GM18508 (cell line): Measurements from ENCODE around the gene SLC22A15.
"Not testable (repeated sequence)": the region's sequence is repeated elsewhere in the genome, so short reads cannot be mapped to it uniquely, and the experiment has no call there.

Experiments used
- ATAC-seq: cut with Tn5 transposase; IDR thresholded peaks from one replicate; pipeline ENCODE4 v1.9.1; 2021; ENCODE audit warnings: moderate number of reproducible peaks; ENCODE audit not compliant: insufficient read depth, unreplicated experiment

The SLC22A15 gene

DNA sequence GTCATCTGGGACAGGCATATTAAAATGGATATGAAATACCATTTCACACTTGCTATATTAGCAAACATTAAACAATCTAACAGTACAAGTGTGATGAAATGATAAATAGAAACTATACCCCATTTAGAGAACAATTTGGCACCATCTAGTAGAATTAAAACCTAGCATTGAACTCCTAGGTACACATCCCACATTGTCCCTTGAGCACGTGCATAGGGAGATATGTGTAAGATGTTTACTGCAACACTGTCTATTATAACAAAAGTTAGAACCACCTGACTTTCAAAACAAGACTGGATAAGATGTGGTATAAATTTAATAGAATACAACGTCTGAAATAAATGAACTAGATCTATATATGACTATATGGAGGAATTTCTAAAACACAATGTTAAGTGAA, 3.8 kb downstream of the SLC22A15 start:
- no peak for ATAC-seq

DNA sequence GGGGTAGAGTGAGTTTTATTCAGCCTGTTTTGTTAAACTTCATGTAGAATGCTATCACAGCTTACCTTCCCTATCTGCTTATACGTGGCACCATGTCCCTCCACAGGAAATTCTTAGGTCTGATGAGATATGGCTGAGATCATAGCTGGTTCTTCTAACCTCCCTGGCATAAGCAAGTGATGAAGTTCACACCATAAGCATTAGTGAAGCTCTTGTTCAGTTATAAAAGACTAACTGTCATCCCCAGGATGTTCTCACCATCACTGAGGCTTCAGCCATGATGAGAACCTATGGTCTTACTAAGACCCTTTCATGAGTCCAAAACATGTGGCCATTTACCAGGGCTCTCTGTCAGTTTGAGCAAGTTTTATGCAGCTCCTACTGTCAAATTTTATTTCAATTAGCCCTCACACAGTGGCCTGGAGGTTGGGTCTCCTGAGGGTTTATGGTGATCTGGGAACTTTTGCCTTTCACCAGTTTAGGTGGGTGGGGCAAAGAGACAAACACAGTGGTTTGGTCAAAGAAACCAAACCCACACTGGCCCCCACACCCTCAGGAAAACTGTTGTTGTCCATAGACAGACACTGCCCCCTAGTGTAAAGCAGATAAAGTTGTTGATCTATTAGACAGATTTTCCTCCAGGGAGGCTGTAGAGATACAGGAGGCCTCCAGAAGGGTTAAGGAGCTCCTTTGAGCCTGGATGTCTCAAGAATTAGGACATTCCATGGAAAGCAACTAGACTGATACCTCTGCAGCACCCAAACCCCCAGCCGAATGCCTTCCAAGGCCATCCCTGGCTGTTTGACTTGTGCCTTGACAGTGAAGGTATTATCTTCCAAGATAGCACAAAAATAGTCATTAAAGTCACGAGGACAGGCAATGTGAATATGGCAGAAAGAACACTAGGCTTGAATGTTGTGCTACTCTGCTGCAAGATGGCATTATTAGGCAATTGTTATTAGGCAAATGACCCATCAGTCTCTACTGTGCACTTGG, 5.0 kb downstream of the SLC22A15 start:
- no peak for ATAC-seq

DNA sequence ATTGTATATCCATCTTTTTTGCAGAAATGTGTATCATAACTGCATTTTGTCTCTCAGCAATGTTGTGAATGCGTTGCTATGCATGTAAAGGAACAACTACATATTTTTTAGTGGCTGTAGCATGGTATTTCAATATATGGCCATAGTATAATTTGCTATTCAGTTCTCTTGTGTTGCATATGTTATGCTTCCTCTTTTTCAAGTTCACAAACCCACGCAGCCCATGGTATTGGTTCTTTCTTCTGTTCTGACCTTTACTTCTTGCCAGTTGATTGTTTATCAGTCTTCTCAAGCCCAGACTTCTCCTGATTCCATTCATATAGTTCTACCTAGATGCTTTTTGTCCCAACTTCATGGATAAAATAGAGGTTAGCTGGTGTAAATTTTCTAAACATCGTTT, 6.1 kb downstream of the SLC22A15 start:
- no peak for ATAC-seq

DNA sequence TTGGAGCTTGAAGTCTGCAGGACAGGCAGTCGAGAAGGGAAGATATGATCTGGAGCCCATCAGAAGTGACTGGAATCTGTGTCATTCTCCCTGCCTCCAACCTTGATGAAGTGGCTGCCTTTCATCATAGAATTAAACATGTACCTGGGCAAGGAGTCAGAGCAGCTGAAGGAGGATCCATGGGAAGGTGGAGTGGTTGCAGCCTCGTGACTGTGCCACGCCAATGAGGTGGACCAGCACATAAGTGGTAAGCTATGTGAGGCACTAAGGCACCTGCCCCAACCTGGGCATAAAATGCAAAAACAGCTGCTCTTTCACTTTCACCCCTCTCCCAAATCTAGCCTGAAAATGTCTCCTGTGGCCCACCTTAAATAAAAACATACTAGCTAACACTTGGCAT, 7.3 kb downstream of the SLC22A15 start:
- no peak for ATAC-seq

DNA sequence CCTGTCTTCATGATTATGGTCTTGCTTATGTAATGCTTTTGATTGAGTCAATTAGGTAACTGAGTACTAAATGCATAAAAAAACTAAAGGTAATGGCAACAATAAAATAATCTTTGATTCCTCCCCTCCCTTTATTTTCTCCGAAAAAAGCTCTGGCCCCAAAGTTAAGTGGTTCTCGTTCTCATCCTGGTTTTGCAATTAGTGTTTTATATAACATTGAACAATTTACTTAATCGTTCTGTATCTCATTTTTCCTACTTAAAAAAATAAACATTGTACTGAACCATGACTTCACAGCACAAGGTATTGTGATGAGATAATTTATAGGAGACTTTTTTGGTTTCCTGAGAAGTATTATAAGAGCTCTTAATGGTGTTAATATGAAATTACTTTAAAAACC, 11.3 kb downstream of the SLC22A15 start:
- ATAC-seq: no peak

DNA sequence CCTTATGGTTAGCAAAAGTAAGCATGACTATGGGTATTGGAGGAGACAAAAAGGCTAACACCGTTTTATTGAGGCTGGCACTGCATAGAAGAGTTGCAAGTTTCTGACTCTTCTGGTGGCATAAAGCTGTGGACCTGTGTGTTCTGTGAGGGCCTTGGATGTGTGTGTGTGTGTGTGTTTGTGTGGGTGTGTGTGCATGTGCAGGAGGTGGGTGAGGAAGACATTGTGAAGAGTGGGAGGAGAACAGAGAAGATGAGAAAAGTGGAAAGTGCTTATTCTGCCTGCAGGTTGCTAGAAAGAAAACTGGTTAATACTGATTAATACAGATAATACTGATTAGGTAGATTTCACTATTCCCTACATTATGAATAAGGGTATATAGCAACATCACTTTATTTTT, 12.6 kb downstream of the SLC22A15 start:
- no peak for ATAC-seq

DNA sequence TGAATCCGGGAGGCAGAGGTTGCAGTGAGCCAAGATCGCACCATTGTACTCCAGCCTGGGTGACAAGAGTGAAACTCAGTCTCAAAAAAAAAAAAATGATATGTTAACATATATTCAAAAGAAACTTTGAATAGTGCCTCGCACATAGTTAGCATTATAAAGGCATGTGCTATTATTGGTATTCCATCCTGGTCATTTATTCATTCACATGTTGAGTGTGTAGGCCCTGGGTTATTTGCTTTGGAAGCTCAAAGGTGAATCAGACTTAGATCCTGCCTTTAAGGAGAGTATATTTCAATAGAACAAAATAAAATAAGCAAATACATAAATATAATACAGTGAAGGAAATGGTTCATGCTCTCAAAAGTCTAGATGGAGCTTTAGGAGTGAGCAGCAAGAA, 13.4 kb downstream of the SLC22A15 start:
- no peak for ATAC-seq

DNA sequence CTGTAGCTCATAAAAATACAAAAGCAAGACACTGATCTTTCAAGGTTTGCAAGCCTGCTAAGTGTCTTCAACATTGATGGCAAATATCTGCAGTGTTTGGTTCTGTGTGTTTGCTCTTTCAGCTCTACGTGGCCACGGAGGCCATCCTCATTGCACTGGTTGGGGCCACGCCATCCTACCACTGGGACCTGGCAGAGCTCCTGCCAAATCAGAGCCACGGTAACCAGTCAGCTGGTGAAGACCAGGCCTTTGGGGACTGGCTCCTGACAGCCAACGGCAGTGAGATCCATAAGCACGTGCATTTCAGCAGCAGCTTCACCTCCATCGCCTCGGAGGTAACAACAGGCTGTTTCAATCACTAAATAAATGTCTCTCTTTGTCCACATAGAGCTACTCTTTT, 15.6 kb downstream of the SLC22A15 start:
- no peak for ATAC-seq

DNA sequence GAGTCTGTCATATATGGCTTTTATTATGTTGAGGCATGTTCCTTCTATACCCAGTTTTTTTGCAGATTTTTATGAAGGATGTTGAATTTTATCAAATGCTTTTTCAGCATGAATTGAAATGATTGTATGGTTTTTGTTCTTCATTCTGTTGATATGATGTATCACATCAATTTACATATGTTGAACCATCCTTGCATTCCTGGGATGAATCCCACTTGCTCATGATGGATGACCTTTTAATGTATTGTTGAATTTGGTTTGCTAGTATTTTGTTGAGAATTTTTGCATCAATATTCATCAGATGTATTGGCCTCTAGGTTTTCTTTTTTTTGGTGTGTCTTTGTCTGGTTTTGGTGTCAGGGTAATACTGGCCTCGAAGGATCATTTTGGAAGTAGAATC, 21.6 kb downstream of the SLC22A15 start:
- ATAC-seq: not testable (repeated sequence)

DNA sequence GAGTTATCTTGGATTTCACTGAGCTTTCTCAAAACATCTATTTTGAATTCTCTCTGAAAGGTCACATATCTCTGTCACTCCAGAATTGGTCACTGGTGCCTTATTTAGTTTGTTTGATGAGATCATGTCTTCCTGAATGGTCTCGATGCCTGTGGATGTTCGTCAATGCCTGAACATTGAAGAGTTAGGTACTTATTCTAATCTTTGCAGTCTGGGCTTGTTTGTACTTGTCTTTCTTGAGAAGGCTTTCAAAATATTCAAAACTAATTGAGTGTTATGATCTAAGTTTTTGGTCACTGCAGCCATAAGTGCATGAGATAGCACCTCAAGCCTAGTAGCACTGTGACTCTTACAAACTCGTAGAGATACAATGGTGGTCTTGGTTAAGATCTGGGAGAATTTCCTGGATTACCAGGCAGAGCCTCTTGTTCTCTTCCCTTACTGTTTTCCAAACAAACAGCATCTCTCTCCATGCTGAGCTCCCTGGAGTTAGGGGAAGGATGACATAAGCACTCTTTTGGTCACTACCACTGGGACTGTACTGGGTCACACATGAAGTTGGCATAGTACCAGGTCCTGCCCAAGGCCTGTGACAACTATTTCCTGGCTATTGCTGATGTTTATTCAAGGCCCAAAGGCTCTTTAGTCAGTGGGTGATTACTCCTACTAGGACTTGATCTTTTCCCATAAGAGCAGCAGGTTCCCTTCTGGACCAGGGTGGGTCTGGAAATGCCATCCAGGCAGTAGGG, 25.6 kb downstream of the SLC22A15 start:
- ATAC-seq: no peak

DNA sequence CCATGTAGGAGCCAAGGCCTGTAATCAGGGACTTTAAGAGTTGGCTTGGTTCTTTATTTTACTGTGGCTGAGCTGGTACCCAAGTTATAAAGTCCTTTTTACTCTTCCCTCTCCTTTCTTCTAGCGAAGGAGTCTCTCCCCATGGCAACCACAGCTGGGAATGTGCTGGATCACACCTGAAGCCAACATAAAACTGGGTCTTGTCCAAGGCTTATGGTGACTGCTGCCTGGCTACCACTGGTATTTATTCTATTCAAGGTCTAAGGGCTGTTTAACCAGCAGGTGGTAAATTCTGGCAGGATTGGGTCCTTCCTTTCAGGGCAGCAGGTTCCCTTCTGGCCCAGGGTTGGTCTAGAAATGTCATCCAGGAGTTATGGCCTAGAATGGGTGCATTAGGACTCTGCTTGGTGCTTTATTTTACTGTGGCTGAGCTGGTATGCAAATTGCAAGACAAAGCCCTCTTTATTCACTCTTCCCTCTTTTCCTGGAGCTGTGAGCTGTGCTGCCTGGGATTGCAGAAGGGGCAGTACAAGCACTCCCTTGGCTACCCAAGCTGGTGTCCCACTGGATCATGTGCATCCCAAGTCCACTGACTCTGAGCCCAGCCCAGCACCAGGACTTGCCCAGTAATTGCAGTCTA, 26.6 kb downstream of the SLC22A15 start:
- no peak for ATAC-seq

DNA sequence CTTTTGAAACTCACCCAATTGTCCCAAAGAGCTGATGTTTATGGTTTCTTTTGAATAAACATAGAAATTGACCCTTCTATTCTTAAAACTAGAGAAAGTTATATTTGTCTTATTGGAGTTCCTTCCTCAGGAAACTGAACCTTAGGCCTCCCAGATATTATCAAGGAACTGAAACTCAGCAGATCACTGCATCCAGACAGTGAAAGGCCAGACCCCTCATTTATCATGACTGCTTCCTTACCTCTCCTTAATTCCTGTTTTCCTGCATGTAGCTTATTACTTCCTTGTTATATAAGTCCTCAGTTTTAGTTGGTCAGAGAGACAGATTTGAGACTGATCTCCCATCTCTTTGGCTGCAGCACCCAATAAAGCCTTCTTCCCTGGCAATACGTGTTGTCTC, 27.5 kb downstream of the SLC22A15 start:
- ATAC-seq: no peak

DNA sequence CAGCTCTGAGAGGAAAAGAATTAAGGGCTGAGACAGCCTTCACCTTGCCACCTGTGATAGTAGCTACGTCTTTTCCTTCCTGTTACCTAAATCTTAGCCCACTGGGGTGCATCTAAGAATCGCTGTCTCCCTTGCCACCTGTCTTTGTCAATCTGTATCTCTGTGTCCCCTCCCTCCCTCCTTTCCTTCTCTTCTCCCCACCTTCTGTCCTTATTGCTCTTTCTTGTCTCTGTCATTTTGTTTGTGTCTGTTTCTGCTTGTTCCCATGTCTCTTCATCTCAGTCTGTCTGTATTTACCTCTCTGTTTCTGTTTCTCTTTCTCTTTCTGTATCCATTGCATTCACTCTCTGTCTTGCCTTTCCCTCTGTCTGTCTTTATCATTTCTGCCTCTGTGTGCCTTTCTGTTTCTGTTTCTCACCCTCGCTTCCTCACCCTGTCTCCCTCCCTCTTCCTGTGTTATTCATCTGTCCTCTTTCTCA, 30.2 kb downstream of the SLC22A15 start:
- peak; percentile 92 for ATAC-seq

DNA sequence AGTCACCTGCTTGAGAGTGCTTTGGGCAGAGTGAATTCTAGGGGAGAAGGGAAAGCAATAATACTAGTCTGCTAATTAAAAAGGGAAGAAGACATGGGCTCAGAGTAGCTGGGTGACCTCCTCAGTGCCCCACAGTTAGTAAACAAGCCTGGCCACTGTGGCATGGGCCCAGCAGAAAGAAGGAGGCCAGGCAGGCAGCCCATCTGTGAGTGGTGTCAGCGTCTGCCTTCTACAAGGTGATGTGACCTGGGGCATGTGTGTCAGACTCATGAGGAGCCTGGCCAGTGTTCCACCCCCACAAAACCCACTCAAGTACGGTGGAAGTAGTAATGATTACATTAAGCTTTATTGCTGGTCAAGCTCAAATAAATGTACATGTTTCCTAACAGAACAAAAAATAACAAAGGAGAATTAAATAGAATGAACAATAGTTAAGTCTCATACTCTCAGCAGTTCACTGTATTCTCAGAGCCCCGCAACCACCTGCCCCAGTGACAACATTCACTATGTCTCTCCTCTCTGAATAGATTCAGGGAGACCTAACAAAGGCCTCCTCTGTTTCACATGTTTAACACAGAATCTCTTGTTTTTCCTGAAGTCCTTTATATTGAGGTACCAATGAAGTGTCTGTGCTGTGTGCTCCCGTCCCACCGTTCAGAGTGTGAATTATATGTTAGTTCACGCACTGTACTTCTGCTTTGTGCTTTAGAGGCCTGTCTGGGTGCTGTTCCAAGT, 32.5 kb downstream of the SLC22A15 start:
- ATAC-seq: no peak

DNA sequence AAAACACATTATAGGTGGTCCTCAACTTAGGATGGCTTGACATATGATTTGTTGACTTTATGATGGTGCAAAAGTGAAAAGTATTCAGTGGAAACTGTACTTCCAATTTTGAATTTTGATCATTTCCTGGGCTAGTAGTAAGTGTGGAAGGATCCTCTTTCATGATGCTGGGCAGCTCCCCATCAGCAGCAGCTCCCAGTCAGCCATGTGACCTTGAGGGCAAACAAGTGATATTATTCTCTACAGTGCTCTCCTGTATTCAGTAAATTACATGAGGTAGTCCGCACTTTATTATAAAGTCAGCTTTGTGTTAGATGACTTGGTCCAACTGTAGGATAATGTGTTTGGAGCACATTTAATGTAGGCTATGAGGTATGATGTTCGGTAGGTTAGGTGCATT, 36.4 kb downstream of the SLC22A15 start:
- no peak for ATAC-seq

DNA sequence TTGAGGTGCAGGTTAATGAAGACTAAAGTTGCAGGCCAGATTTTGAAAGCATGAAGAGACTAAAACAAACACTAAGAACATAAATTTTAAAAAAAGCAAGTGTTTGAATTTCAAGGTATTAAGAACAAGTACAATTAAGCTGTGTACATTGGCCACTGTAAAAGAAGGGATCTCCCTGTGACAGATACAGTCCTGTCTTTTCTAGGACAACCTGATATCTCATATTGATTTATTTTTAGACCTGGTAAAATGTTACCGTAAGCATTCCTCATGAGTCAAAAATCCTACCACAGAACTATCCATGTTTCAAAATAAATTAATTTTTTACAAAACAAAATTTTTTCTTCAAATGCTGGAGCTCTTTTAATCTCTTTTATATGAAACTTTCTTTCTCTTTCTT, 39.4 kb downstream of the SLC22A15 start:
- ATAC-seq: no peak

DNA sequence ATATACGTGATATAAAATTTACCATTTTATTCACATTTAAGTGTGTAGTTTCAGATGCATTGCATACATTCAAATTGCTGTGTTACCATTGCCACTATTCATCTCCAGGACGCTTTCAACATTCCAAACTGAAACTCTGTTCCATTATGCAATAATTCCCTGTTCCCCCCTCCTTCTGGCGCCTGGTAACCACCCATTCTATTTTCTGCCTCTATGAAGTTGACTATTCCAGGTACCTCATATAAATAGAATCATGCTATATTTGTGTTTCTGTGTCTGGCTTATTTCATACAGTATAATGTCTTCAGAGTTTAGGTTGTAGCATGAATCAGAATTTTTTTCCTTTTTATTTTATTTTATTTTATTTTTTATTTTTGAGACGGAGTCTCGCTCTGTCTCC, 41.7 kb downstream of the SLC22A15 start:
- ATAC-seq: no peak

DNA sequence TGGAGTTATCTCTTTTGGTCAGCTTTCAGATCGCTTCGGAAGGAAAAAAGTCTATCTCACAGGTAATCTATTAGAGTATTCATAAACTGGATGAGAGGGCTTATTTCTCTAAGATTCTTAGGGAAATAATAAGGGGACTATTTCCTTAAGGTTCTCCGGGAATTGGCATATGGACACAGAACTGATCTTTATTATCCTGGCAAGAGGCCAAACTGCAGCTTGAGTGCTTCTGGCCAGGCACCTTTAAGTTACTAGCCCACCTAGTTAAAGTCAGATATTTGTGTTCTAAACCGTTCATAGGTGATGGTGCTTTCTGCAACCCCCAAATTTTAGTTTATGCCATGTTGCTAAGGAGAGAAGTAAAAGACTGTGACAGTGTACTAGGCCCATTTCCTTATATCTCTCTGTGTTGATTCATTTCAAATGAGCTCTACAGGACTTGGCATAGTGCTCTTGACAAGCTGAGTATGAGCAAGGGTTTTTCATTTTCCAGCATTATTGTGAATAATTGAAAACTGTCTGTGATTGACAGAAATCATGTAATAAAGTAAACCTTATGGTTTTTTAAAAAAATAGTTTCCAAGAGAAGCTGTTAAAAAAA, 43.4 kb downstream of the SLC22A15 start:
- ATAC-seq: no peak

DNA sequence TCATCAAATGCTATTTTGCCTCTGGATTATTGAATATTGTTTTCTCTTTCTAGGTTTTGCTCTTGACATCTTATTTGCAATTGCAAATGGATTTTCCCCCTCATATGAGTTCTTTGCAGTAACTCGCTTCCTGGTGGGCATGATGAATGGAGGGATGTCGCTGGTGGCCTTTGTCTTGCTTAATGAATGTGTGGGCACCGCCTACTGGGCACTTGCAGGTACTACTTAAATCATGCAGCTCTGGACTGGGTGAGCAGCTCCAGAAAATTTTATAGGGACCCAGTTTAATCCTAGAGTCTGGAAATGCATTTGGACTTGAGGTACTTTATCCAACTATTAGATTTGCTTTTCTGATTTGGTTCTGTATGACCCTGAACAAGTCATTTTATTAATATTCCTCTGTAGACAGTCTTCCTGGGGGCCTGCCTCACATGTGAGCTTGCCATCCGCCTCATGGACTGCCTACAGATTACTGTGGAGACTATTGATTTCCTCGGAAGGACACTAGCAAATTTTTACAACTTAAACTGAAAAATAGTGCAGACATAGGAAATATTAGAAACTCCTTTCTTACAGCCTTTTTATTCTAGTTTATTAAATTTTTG, 44.5 kb downstream of the SLC22A15 start:
- ATAC-seq: peak; percentile 72
